Neural crest cell (in vitro differentiated cells): ENCODE results near the gene CCSER2. TPM values are rescaled to one million over a fixed set of nuclear protein-coding genes. Genes with fewer than 3 reads are reported as not detected.

Experiments used
- DNase-seq: peaks from one replicate; pipeline ENCODE4 v3.0.0; 2021; ENCODE audit warnings: low read depth, mixed read lengths, low spot score
- H3K27ac Mint-ChIP-seq: one replicate; pipeline ENCODE4 v1.8.0; 2021; ENCODE audit warnings: mild to moderate bottlenecking, mixed read lengths; ENCODE audit not compliant: unreplicated experiment
- H3K27me3 Mint-ChIP-seq: 2 replicates; pipeline ENCODE4 v1.8.0; 2021; ENCODE audit warnings: low read depth, mild to moderate bottlenecking, mixed read lengths
- H3K36me3 Mint-ChIP-seq: 2 replicates; pipeline ENCODE4 v1.8.0; 2021; ENCODE audit warnings: low read depth, mild to moderate bottlenecking, mixed read lengths
- H3K4me1 Mint-ChIP-seq: 2 replicates; pipeline ENCODE4 v1.8.0; 2021; ENCODE audit warnings: mixed read lengths
- H3K4me3 Mint-ChIP-seq: one replicate; pipeline ENCODE4 v1.8.0; 2021; ENCODE audit warnings: mild to moderate bottlenecking, mixed read lengths
- H3K9me3 Mint-ChIP-seq: 2 replicates; pipeline ENCODE4 v1.8.0; 2021; ENCODE audit warnings: mixed read lengths
- total RNA-seq: library from RNA; stranded (reverse); gene quantifications from 2 replicates; pipeline ENCODE4 v1.2.1, GENCODE V29; 2021
- TF ChIP-seq, protein P1 (sequence below): fragments of 200-600 bp; sonication (generic); conservative IDR thresholded peaks from 2 replicates; pipeline ENCODE4 v1.5.0; 2021; ENCODE audit warnings: antibody characterized with exemption, mild to moderate bottlenecking

Gene CCSER2
- total RNA-seq, 1 donor from 2014 or later: 37.5 TPM

DNA sequence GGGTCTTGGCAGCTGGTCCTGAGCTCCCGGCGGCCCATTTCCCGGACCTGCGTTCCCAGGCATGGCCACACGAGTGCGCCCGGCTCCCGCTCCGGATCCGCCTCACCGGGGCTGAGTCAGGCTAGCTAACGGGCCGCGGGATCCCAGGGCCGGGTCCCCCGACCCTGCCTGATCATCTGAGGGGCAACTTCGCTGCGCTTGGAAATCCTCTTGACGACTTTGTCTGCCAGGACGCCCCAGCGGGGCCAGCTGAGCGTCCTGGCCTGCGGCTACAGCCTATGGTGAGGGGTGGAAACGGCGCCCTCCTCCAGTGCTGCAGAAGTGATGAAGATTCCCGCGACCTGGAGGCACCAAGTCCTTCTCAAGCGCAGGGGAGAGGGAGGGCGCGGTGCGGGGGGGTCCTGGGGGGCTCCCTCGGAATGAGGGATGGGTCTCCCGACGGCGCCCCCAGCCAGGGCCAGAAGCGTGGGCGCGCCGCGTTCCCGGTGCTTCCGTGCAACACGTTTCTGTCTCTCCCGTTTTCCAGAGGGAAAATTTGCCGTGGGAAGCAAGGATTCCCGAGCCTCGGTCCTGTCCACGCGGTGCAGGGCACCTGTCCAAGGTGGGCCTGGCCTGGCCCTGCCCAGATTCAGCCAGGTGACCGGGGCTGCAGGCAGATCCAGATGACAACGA lies 212.4 kb downstream of the CCSER2 start:
- DNase-seq: peak; percentile 84
- no peaks in the 10 kb centered on the region for H3K9me3 Mint-ChIP-seq
- peak overlapping the region; percentile 77 for H3K4me3 Mint-ChIP-seq
- no peaks in the 10 kb centered on the region for H3K36me3 Mint-ChIP-seq
- TF ChIP-seq, protein P1, sequence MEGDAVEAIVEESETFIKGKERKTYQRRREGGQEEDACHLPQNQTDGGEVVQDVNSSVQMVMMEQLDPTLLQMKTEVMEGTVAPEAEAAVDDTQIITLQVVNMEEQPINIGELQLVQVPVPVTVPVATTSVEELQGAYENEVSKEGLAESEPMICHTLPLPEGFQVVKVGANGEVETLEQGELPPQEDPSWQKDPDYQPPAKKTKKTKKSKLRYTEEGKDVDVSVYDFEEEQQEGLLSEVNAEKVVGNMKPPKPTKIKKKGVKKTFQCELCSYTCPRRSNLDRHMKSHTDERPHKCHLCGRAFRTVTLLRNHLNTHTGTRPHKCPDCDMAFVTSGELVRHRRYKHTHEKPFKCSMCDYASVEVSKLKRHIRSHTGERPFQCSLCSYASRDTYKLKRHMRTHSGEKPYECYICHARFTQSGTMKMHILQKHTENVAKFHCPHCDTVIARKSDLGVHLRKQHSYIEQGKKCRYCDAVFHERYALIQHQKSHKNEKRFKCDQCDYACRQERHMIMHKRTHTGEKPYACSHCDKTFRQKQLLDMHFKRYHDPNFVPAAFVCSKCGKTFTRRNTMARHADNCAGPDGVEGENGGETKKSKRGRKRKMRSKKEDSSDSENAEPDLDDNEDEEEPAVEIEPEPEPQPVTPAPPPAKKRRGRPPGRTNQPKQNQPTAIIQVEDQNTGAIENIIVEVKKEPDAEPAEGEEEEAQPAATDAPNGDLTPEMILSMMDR: peak; percentile 82
- H3K4me1 Mint-ChIP-seq: peaks cover 23% of the 10 kb centered on the region
- peak overlapping the region; percentile 92 for H3K27ac Mint-ChIP-seq
- peaks cover 13% of the 10 kb centered on the region for H3K27me3 Mint-ChIP-seq

DNA sequence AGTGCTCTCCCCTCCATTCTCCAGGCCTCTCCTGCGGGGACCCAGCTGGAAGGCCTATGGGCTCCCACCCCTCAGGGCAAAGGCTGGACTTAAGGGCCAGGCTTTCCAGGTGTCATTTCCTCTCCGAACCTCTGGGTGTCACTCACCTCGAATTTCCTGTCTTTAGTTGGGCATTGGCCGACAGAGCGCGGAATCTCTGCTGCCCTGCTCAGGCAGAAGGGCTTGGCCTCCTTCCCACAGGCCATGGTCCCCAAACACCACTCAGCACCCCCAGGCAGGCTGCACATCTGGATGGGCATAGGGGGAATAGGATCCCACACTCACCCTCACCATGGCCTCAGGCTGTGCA lies 212.9 kb downstream of the CCSER2 start:
- Mint-ChIP-seq H3K4me3 (peak overlapping the region; percentile 77), H3K27ac (peak overlapping the region; percentile 92), H3K27me3 (peaks cover 17% of the 10 kb centered on the region), H3K4me1 (peaks cover 23% of the 10 kb centered on the region), H3K36me3 (no peaks in the 10 kb centered on the region), H3K9me3 (no peaks in the 10 kb centered on the region)
- TF ChIP-seq, protein P1: no peak
- DNase-seq: no peak

DNA sequence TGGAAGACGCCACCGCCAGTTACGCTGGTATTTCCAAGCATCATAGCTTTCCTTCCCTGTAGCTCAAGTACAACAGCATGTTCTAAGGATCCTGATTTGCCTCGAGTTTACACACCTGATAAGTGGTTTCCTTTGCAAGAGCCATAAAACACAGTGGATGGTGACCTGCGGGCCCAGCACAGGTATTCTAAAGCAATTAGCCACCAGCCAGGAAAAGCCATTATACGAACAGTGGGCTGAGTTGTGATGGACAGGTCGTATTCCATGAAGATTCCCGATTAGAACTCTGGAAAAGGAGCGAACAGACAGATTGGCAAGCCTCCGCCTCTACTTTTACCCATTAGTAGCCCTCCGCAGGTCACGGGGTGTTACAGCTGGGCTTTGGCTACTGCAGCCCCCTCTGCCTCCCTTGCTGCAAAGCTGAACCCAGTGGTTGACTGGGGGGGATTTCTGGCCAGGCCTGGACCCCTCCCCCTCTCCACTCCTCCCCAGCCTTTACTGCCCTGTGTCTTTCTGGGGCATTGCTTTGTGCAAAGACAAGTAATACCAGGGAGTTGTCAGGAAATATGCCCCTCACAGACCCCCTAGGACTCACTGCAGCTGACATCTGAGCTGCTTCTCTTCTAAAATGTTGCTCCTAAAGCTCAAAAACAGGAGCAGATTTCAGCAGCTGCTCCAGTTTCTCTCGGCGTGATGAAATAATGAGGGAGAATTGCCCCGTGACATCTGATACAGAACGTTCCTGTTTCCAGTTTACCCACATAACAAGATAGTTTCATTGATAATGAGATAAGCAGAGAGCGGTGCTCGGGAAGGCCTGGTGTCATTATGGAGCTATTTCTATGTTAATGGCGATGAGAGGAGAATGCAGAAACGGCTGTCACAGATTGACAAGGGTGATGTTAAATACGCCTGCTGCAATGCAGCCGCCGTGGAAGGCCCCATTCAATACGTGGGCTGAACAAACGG lies 214.4 kb downstream of the CCSER2 start:
- Mint-ChIP-seq H3K36me3 (no peaks in the 10 kb centered on the region), H3K27ac (no peak overlapping the region), H3K4me3 (peak overlapping the region; percentile 1)

DNA sequence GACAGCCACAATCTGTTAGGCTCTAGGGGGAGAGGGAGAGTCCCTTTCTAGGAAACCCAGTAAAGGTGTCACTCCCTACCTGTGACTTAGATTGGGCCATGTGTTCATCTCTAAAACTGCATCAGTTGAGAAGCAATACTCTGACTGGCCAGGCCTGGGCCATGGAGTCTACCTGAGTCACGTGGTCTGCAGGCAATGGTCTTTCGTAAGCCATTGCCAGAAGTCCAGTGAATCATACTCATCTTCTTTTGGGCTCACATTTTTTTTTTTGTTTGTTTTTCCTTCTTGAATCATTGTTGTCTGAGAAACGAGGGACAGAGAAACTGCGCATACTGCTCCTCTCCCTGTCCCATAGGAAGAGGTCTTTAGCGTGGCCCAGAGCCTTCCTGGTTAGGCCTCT lies 215.6 kb downstream of the CCSER2 start:
- H3K27me3 Mint-ChIP-seq: peaks cover 28% of the 10 kb centered on the region
- no peaks in the 10 kb centered on the region for H3K9me3 Mint-ChIP-seq
- no peak for DNase-seq
- no peak overlapping the region for H3K4me3 Mint-ChIP-seq
- no peak overlapping the region for H3K27ac Mint-ChIP-seq
- no peaks in the 10 kb centered on the region for H3K36me3 Mint-ChIP-seq
- TF ChIP-seq, protein P1: no peak
- peaks cover 15% of the 10 kb centered on the region for H3K4me1 Mint-ChIP-seq

More for the DNA sequence above, 214.4 kb downstream of the CCSER2 start:
- peaks cover 18% of the 10 kb centered on the region for H3K27me3 Mint-ChIP-seq
- no peaks in the 10 kb centered on the region for H3K9me3 Mint-ChIP-seq
- DNase-seq: no peak
- H3K4me1 Mint-ChIP-seq: peaks cover 15% of the 10 kb centered on the region
- TF ChIP-seq, protein P1: no peak

DNA sequence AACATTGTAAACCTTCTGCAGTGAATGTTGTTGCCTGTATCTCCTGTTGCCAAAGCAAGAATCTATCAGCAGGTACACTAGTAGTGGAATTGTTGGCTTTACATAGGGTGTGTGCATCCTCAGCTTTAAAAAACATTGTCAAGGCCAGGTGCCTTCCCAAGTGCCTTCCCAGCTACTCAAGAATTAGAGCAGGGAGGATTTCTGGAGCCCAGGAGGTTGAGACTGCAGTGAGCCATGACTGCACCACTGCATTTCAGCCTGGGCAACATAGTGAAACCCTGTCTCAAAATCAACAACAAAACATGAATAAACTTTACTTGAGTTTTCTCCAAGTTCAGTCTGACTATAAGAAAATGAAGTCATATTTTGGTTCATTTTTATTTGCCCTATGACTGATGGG lies 217.3 kb downstream of the CCSER2 start:
- Mint-ChIP-seq H3K36me3 (no peaks in the 10 kb centered on the region), H3K9me3 (no peaks in the 10 kb centered on the region)

More for the DNA sequence above, 217.3 kb downstream of the CCSER2 start:
- H3K4me3 Mint-ChIP-seq: no peak overlapping the region
- TF ChIP-seq, protein P1: no peak
- no peak overlapping the region for H3K27ac Mint-ChIP-seq
- H3K4me1 Mint-ChIP-seq: peaks cover 15% of the 10 kb centered on the region
- H3K27me3 Mint-ChIP-seq: peaks cover 29% of the 10 kb centered on the region
- DNase-seq: no peak
